ENCODE results near the gene PCDH15.

- no peak for TF ChIP-seq CTCF (IDR thresholded peaks at IDR 0.05 in 4 of 5, conservative IDR thresholded peaks at IDR 0.05 in 1 of 5)
- no peak for TF ChIP-seq POLR2A (IDR thresholded peaks at IDR 0.05)
Observed at GRCh38 chr10:53754596-53755250, 1046.3 kb downstream of the PCDH15 start.
